GM12864 (cell line): ENCODE measurements around the gene IRF6.

Experiments used
- DNase-seq: peaks from one replicate; pipeline ENCODE4 v3.0.0-alpha.2; 2011; ENCODE audit warnings: low read depth
- H3K4me3 ChIP-seq: 2 replicates; pipeline ENCODE4 v1.5.1; 2011; ENCODE audit warnings: mild to moderate bottlenecking, low read depth, low read length, control low read depth
- CTCF ChIP-seq: IDR thresholded peaks from 2 replicates; pipeline ENCODE4 v1.5.1; 2011; ENCODE audit warnings: low read depth, mild to moderate bottlenecking, moderate library complexity, low read length, control low read depth, inconsistent platforms; ENCODE audit errors: missing control alignments

The IRF6 gene

GRCh38 chr1:209766051-209766450 lies 39.9 kb downstream of the IRF6 start:
- DNase-seq: no peak
- no peak for TF ChIP-seq CTCF
- no peak overlapping the region for H3K4me3 ChIP-seq

GRCh38 chr1:209761011-209761635 lies 44.8 kb downstream of the IRF6 start:
- TF ChIP-seq CTCF: no peak
- H3K4me3 ChIP-seq: no peak overlapping the region
- no peak for DNase-seq

- H3K4me3 ChIP-seq: no peak overlapping the region
- DNase-seq: no peak
- TF ChIP-seq CTCF: no peak
Observed at GRCh38 chr1:209759829-209760359, 46.0 kb downstream of the IRF6 start.

GRCh38 chr1:209758400-209758799 lies 47.5 kb downstream of the IRF6 start:
- DNase-seq: no peak
- no peak for TF ChIP-seq CTCF
- H3K4me3 ChIP-seq: no peak overlapping the region

GRCh38 chr1:209756615-209757445 lies 49.1 kb downstream of the IRF6 start:
- no peak for TF ChIP-seq CTCF
- DNase-seq: peak; percentile 54
- H3K4me3 ChIP-seq: peak overlapping the region; percentile 61

- DNase-seq: peak; percentile 93
- peak within 1 kb of the TSS; percentile 61 for H3K4me3 ChIP-seq
Observed at GRCh38 chr1:209755926-209756614, 49.9 kb downstream of the IRF6 start, which contains the start of gene TRAF3IP3. Gene TRAF3IP3 (plus strand): TSS chr1:209756053. CDS start chr1:209760040, 3,987 bp downstream.

More at GRCh38 chr1:209755926-209756614, 49.9 kb downstream of the IRF6 start, which contains the start of gene TRAF3IP3:
- TF ChIP-seq CTCF: no peak
